HCT116 (cell line): ENCODE results near the gene FOXP1. TPM values are rescaled to one million over a fixed set of nuclear protein-coding genes. Genes with fewer than 3 reads are reported as not detected.

ENCODE experiments used
- ATAC-seq: fragments of 200-7000 bp; cut with Tn5 transposase; 2 replicates; pipeline ENCODE4 v1.9.1; 2020; ENCODE audit warnings: mild to moderate bottlenecking, moderate library complexity
- BruUV-seq: library from RNA; stranded (reverse); fragments of 400-500 nt; replicated peaks from 2 replicates; lab custom pipeline; 2021; lab: Mats Ljungman, UMichigan
- CTCF ChIA-PET: fragments of 300-600 bp; sonication (Branson Sonifier 250); formaldehyde crosslinking; loops from one replicate; lab custom pipeline; 2021; ENCODE audit warnings: antibody characterized with exemption; lab: Charles Lee
- POLR2A ChIA-PET: fragments of 300-600, 350-600 bp; sonication (Branson Sonifier 250); formaldehyde crosslinking; loops from one replicate; lab custom pipeline; 2021; ENCODE audit warnings: antibody characterized with exemption; lab: Charles Lee
- RAD21 ChIA-PET, 2 experiments: fragments of 300-600 bp; sonication (Branson Sonifier 250); formaldehyde crosslinking; loops; one replicate each; lab custom pipeline; 2023; ENCODE audit warnings: low total read pairs in 2 of 2; ENCODE audit not compliant: uncharacterized antibody in 2 of 2, unreplicated experiment in 2 of 2, low non-redundant PET in 1 of 2; lab: Charles Lee
- DNase-seq: peaks from one replicate; pipeline ENCODE4 v3.0.0-alpha.2; 2010; ENCODE audit warnings: low read depth, low spot score
- H2AFZ ChIP-seq: fragments of 200-600 bp; shearing (Covaris generic), sonication (generic); 2 replicates; pipeline ENCODE4 v1.6.1; 2017; ENCODE audit warnings: low read depth, mixed run types, mixed read lengths, antibody characterized with exemption, low read length; ENCODE audit not compliant: poor library complexity, severe bottlenecking
- H3K27ac ChIP-seq: 2 replicates; pipeline ENCODE4 v1.5.1; 2012; ENCODE audit warnings: low read depth, low read length
- H3K27me3 ChIP-seq: fragments of 200-600 bp; sonication (generic); 2 replicates; pipeline ENCODE4 v1.6.1; 2016; ENCODE audit warnings: mixed run types, low read length, mixed read lengths; ENCODE audit not compliant: insufficient read depth
- H3K36me3 ChIP-seq, 2 experiments: fragments of 200-500 bp in 1 of 2; fragments of 200-600 bp in 1 of 2; sonication (Bioruptor generic) in 1 of 2; sonication (generic) in 1 of 2; 2 replicates each; pipeline versions ENCODE4 v1.5.1 to v1.6.1; 2014 to 2016; ENCODE audit warnings: low read length in 2 of 2, inconsistent platforms in 1 of 2, mixed read lengths in 1 of 2, mixed run types in 1 of 2; ENCODE audit not compliant: insufficient read depth in 2 of 2, control insufficient read depth in 1 of 2
- H3K4me1 ChIP-seq, 2 experiments: fragments of 200-600 bp in 1 of 2; sonication (generic) in 1 of 2; 2 replicates each; pipeline versions ENCODE4 v1.5.1 to v1.6.1; 2012 to 2017; ENCODE audit warnings: low read length in 2 of 2, inconsistent platforms in 1 of 2, mild to moderate bottlenecking in 1 of 2, mixed read lengths in 1 of 2, mixed run types in 1 of 2, moderate library complexity in 1 of 2; ENCODE audit not compliant: insufficient read depth in 2 of 2, control insufficient read depth in 1 of 2
- H3K4me2 ChIP-seq: fragments of 200-600 bp; sonication (generic); 2 replicates; pipeline ENCODE4 v1.6.1; 2017; ENCODE audit warnings: mixed run types, low read length, mixed read lengths
- H3K4me3 ChIP-seq, 2 experiments: fragments of 200-600 bp in 1 of 2; sonication (generic) in 1 of 2; replicated peaks in 1 of 2; 2 replicates each; pipeline ENCODE4 v1.5.1; 2011 to 2016; ENCODE audit warnings: low read length in 2 of 2, control low read depth in 1 of 2, low read depth in 1 of 2, mild to moderate bottlenecking in 1 of 2, mixed read lengths in 1 of 2, mixed run types in 1 of 2
- H3K79me2 ChIP-seq: fragments of 200-600 bp; sonication (generic); 2 replicates; pipeline ENCODE4 v1.6.1; 2017; ENCODE audit warnings: mild to moderate bottlenecking, mixed run types, low read length, moderate library complexity, mixed read lengths; ENCODE audit not compliant: insufficient read depth
- H3K9ac ChIP-seq: fragments of 200-600 bp; sonication (generic); 2 replicates; pipeline ENCODE4 v1.6.1; 2016; ENCODE audit warnings: low read length, mixed read lengths
- H3K9me2 ChIP-seq: fragments of 200-600 bp; sonication (generic), shearing (Covaris generic); 2 replicates; pipeline ENCODE4 v1.6.1; 2017; ENCODE audit warnings: mixed run types, mild to moderate bottlenecking, moderate library complexity; ENCODE audit not compliant: insufficient read depth
- H3K9me3 ChIP-seq, 2 experiments: fragments of 200-500 bp in 1 of 2; fragments of 200-600 bp in 1 of 2; sonication (Bioruptor generic) in 1 of 2; sonication (generic) in 1 of 2; 2 replicates each; pipeline ENCODE4 v1.6.1; 2014 to 2017; ENCODE audit warnings: low read length in 2 of 2, mixed read lengths in 2 of 2, inconsistent platforms in 1 of 2, low read depth in 1 of 2, mild to moderate bottlenecking in 1 of 2, mixed run types in 1 of 2, moderate library complexity in 1 of 2; ENCODE audit not compliant: control insufficient read depth in 1 of 2, insufficient read depth in 1 of 2
- H4K20me1 ChIP-seq: fragments of 200-600 bp; sonication (generic), shearing (Covaris generic); 2 replicates; pipeline ENCODE4 v1.6.1; 2017; ENCODE audit warnings: mixed run types, mild to moderate bottlenecking, moderate library complexity; ENCODE audit not compliant: insufficient read depth
- ATF3 ChIP-seq: IDR thresholded peaks from 2 replicates; pipeline ENCODE4 v1.6.1; 2012
- CBX3 ChIP-seq: IDR thresholded peaks from 2 replicates; pipeline ENCODE4 v1.6.1; 2012; ENCODE audit warnings: low read depth
- CTCF ChIP-seq, 3 experiments: fragments of 200-600 bp in 1 of 3; sonication (generic) in 1 of 3; IDR thresholded peaks in 2 of 3; conservative IDR thresholded peaks in 1 of 3; 2 replicates each; pipeline ENCODE4 v1.5.1; 2012 to 2017; ENCODE audit warnings: low read depth in 2 of 3, low read length in 2 of 3, antibody characterized with exemption in 1 of 3, borderline replicate concordance in 1 of 3, control low read depth in 1 of 3, mild to moderate bottlenecking in 1 of 3, mixed read lengths in 1 of 3, mixed run types in 1 of 3, moderate library complexity in 1 of 3; ENCODE audit not compliant: insufficient read depth in 1 of 3
- EZH2 ChIP-seq: fragments of 200-600 bp; sonication (generic); IDR thresholded peaks from 2 replicates; pipeline ENCODE4 v1.6.1; 2017; ENCODE audit warnings: antibody characterized with exemption, mixed run types
- EZH2phosphoT487 ChIP-seq: fragments of 200-600 bp; IDR thresholded peaks from 2 replicates; pipeline ENCODE4 v1.6.1; 2018; ENCODE audit warnings: antibody characterized with exemption, borderline replicate concordance
- FOSL1 ChIP-seq: IDR thresholded peaks from 2 replicates; pipeline ENCODE4 v1.6.1; 2012; ENCODE audit warnings: low read depth
- JUND ChIP-seq: IDR thresholded peaks from 2 replicates; pipeline ENCODE4 v1.6.1; 2012
- POLR2AphosphoS5 ChIP-seq: IDR thresholded peaks from 2 replicates; pipeline ENCODE4 v1.6.1; 2011; ENCODE audit warnings: mild to moderate bottlenecking, low read depth, low read length, moderate library complexity
- SP1 ChIP-seq: IDR thresholded peaks from 2 replicates; pipeline ENCODE4 v1.6.1; 2012; ENCODE audit warnings: low read depth
- TCF7L2 ChIP-seq: IDR thresholded peaks from 2 replicates; pipeline ENCODE4 v1.7.0; 2011; ENCODE audit warnings: borderline replicate concordance, inconsistent platforms; ENCODE audit not compliant: insufficient read depth, insufficient read length; ENCODE audit errors: extremely low read depth
- YY1 ChIP-seq: IDR thresholded peaks from 2 replicates; pipeline ENCODE4 v1.6.1; 2011; ENCODE audit warnings: low read length, low read depth, moderate library complexity, mild to moderate bottlenecking; ENCODE audit not compliant: insufficient replicate concordance; ENCODE audit errors: extremely low read depth
- ZBTB33 ChIP-seq: IDR thresholded peaks from 2 replicates; pipeline ENCODE4 v1.6.1; 2011; ENCODE audit warnings: mild to moderate bottlenecking, low read length, moderate library complexity; ENCODE audit not compliant: insufficient replicate concordance; ENCODE audit errors: extremely low read depth
- ZNF274 ChIP-seq: fragments of 200-500 bp; sonication (Bioruptor generic); IDR thresholded peaks from 2 replicates; pipeline ENCODE4 v1.6.1; 2014; ENCODE audit warnings: mild to moderate bottlenecking, low read depth, low read length, inconsistent platforms
- intact Hi-C: fragments of 100-400 bp; cut with micrococcal nuclease; formaldehyde crosslinking; loops from 2 replicates; pipeline ENCODE4 v1.10.0; 2022
- total RNA-seq: library from RNA; stranded (reverse); gene quantifications from one replicate; pipeline ENCODE4 v1.2.1, GENCODE V29; 2021; ENCODE audit not compliant: unreplicated experiment

Gene FOXP1
- total RNA-seq, 1 experiment from 2014 or later = 11.4 TPM

- Histone ChIP-seq H3K9ac (no peak overlapping the region), H4K20me1 (no peaks in the 10 kb centered on the region), H3K9me3 (no peaks in the 10 kb centered on the region), H3K79me2 (no peaks in the 10 kb centered on the region), H3K27me3 (no peaks in the 10 kb centered on the region), H3K4me2 (no peak overlapping the region), H3K4me3 (no peak overlapping the region), H3K9me2 (no peaks in the 10 kb centered on the region), H3K27ac (no peak overlapping the region), H2AFZ (no peak overlapping the region), H3K4me1 (no peaks in the 10 kb centered on the region), H3K36me3 (no peaks in the 10 kb centered on the region)
- ChIA-PET CTCF (no interaction called here), RAD21 (interaction anchor here in 1 of 2 experiments (0.6 kb wide), 1 partner anchor 65 kb away, joined by 3 read pairs; no protein-coding TSS in a partner anchor), POLR2A (no interaction called here)
- no peak for TF ChIP-seq EZH2phosphoT487
- DNase-seq (no peak), ATAC-seq (no peak)
- intact Hi-C loops = no loop called here
- BruUV-seq = no TSS peak
Measured at GRCh38 chr3:71153713-71154112, 429.8 kb downstream of the FOXP1 start.

- no TSS peak for BruUV-seq
Measured at GRCh38 chr3:71152892-71153265, 430.6 kb downstream of the FOXP1 start.

More at GRCh38 chr3:71152892-71153265, 430.6 kb downstream of the FOXP1 start:
- H3K27ac ChIP-seq = no peak overlapping the region
- no peaks in the 10 kb centered on the region for H3K9me2 ChIP-seq
- no peaks in the 10 kb centered on the region for H3K4me1 ChIP-seq
- no peaks in the 10 kb centered on the region for H3K79me2 ChIP-seq
- no peak overlapping the region for H2AFZ ChIP-seq
- no peak for TF ChIP-seq CTCF (IDR thresholded peaks at IDR 0.05 in 2 of 3, conservative IDR thresholded peaks at IDR 0.05 in 1 of 3; ENCODE audit: borderline replicate concordance in 1 of 3, insufficient read depth in 1 of 3, low read depth in 2 of 3, low read length in 2 of 3)
- no peak for TF ChIP-seq CBX3
- TF ChIP-seq POLR2AphosphoS5 = no peak
- TF ChIP-seq JUND = no peak
- no peak for TF ChIP-seq SP1
- TF ChIP-seq TCF7L2 = no peak
- TF ChIP-seq EZH2 = no peak
- TF ChIP-seq FOSL1 = no peak
- no peak for TF ChIP-seq YY1
- TF ChIP-seq ZNF274 = no peak
- TF ChIP-seq ZBTB33 = no peak
- no peak for TF ChIP-seq ATF3
- H3K4me3 ChIP-seq = no peak overlapping the region
- H3K4me2 ChIP-seq = no peak overlapping the region
- no peaks in the 10 kb centered on the region for H3K9me3 ChIP-seq
- no peak overlapping the region for H3K9ac ChIP-seq
- DNase-seq = no peak
- no peaks in the 10 kb centered on the region for H3K36me3 ChIP-seq
- ChIA-PET POLR2A (no interaction called here), RAD21 (no interaction called here), CTCF (no interaction called here)
- intact Hi-C loops = no loop called here
- no peaks in the 10 kb centered on the region for H3K27me3 ChIP-seq
- no peak for ATAC-seq
- H4K20me1 ChIP-seq = no peaks in the 10 kb centered on the region
